ENCODE measurements around the gene SDCBP2. TPM values are rescaled to one million over a fixed set of nuclear protein-coding genes. Genes with fewer than 3 reads are reported as not detected.
A peak's percentile ranks its signal among the peaks of the same experiment; 100 is the strongest.

SDCBP2 gene
- total and polyA plus RNA-seq, 2 of the 8 experiments (the other 6 are each of a cell fraction or from before 2014, with no cell fraction given), result 4.2 to 6.7 TPM

- Histone ChIP-seq H3K79me1 (ENCODE audit: low read depth, low read length) (no peaks in the 10 kb centered on the region), H2AFZ (ENCODE audit: low read length) (peak overlapping the region; percentile 79), H3K56ac (replicated peaks; ENCODE audit: insufficient read length, low read depth, low read length) (no peak overlapping the region), H3K23ac (ENCODE audit: insufficient read length) (no peak overlapping the region), H3K27me3 (replicated peaks in 1 of 4; ENCODE audit: control insufficient read depth in 3 of 4, extremely low read depth in 1 of 4, insufficient read depth in 3 of 4, low read length in 3 of 4) (peaks cover 0 to 1% (median 0%) of the 10 kb centered on the region in 4 experiments; a peak in 2 of 7 replicates), H2AK5ac (ENCODE audit: low read depth, low read length) (no peak overlapping the region), H3K4me2 (ENCODE audit: insufficient read depth in 1 of 2, low read depth in 2 of 2, low read length in 2 of 2) (peak overlapping the region; percentile 71 to 92), H3K79me2 (ENCODE audit: control insufficient read depth in 1 of 2, insufficient read depth in 2 of 2, low read length in 2 of 2) (no peaks in the 10 kb centered on the region), H3K23me2 (ENCODE audit: low read depth, low read length) (peaks cover 4% of the 10 kb centered on the region; the same call in 1 of the 2 replicates), H2BK20ac (ENCODE audit: low read length) (no peak overlapping the region), H3K4me3 (ENCODE audit: extremely low read depth in 1 of 4, insufficient read depth in 2 of 4, low read depth in 3 of 4, low read length in 4 of 4) (peak overlapping the region; percentile 55 to 88 (median 72)), H2BK12ac (ENCODE audit: low read depth, low read length) (no peak overlapping the region; the same call in 1 of the 2 replicates), H3K27ac (ENCODE audit: low read depth, low read length) (no peak overlapping the region), H3K14ac (ENCODE audit: insufficient read length) (no peak overlapping the region), H3K18ac (ENCODE audit: extremely low read depth, low read length) (no peak overlapping the region), H4K8ac (ENCODE audit: extremely low read depth, insufficient read depth, low read length) (no peak overlapping the region), H4K91ac (replicated peaks; ENCODE audit: insufficient read length, low read length) (no peak overlapping the region), H4K20me1 (replicated peaks in 1 of 2; ENCODE audit: control insufficient read depth in 1 of 2, insufficient read depth in 2 of 2, low read length in 2 of 2) (no peaks in the 10 kb centered on the region), H3K9me3 (ENCODE audit: insufficient read depth in 2 of 2, low read depth in 1 of 2, low read length in 1 of 2) (no peaks in the 10 kb centered on the region), H2BK15ac (ENCODE audit: low read length) (no peak overlapping the region), H3K36me3 (ENCODE audit: control insufficient read depth in 2 of 4, insufficient read depth in 4 of 4, low read length in 3 of 4) (no peaks in the 10 kb centered on the region), H3K4ac (replicated peaks; ENCODE audit: insufficient read length, low read depth, low read length) (no peak overlapping the region), H4K5ac (ENCODE audit: insufficient read length, low read depth, low read length) (no peak overlapping the region), H2BK5ac (ENCODE audit: low read depth, low read length) (no peak overlapping the region), H3K4me1 (replicated peaks in 1 of 4; ENCODE audit: control insufficient read depth in 3 of 4, insufficient read depth in 4 of 4, low read length in 3 of 4) (peaks cover 0 to 13% (median 1%) of the 10 kb centered on the region in 4 experiments; a peak in 4 of 7 replicates), H2BK120ac (replicated peaks; ENCODE audit: low read depth, low read length) (no peak overlapping the region), H3K9ac (replicated peaks in 1 of 4; ENCODE audit: extremely low read depth in 1 of 4, low read depth in 3 of 4, low read length in 3 of 4) (no peak overlapping the region)
- ChIA-PET CTCF (ENCODE audit: partially characterized antibody) (interaction anchor here (1.2 to 1.5 kb wide), 3 partner anchors 18 to 172 kb away, joined by 3 to 7 read pairs (median 3); no protein-coding TSS in a partner anchor), POLR2A (ENCODE audit: partially characterized antibody) (interaction anchor here (1.2 kb wide), 1 partner anchor 10 kb away, joined by 4 read pairs; no protein-coding TSS in a partner anchor)
- FAIRE-seq (no peak), DNase-seq (ENCODE audit: low read depth in 1 of 2, low spot score in 2 of 2) (no peak)
- 89% methylated on average over 4 of the region's 4 CpGs; no CpG with 5 or more reads in 1 of the 2 experiments for WGBS, 2 experiments (ENCODE audit: extremely low coverage in 1 of 2, insufficient coverage in 1 of 2, insufficient read length in 1 of 2, insufficient replicate concordance in 2 of 2, low coverage in 1 of 2, low lambda C conversion rate in 2 of 2, missing lambda C conversion rate in 1 of 2)
- TF ChIP-seq NRF1 (IDR thresholded peaks at IDR 0.05; ENCODE audit: low read depth, low read length), result no peak
Measured at GRCh38 chr20:1265226-1265915, 63.6 kb downstream of the SDCBP2 start.

All from H1 (cell line).